ENCODE results near the gene DCDC2C.

DCDC2C gene

DNA sequence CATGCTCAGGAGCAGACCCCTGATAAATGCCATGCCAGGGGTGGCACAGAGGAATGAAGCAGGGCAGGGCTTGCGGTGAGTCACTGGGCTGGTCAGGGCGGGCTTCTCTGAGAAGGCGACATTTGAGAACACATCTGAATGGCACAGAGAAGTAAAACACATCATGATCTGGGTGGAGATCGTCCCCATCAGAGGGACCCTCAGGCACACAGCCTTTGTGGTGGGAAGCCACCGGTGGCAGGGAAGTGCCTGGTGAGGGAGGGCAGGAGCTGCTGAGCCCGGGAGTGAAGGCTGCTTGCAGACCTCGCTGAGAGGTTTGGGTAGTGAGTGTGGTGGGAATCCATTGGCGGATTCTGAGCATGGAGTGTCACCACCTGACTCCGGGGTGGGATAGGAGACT is 44.5 kb downstream of the DCDC2C start:
- DNase-seq = no peak

DNA sequence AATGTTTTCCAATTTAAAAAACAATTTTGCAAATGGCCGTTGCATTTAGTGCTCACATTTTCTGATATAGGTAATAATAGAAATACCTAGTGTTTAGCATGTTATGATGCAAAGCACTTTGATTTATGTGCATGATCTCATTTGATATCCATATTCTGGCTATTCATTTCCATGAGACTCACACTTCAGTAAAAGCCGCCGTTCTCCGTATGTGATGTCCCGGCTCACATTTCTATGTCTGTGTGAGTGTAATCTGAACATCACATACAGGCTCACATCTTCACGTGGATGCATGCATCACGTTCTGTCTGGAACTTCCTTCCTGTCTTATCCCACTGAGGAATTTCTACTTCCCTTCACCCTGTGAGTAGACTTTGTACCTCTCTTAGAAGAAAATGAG is 45.8 kb downstream of the DCDC2C start:
- DNase-seq = no peak

DNA sequence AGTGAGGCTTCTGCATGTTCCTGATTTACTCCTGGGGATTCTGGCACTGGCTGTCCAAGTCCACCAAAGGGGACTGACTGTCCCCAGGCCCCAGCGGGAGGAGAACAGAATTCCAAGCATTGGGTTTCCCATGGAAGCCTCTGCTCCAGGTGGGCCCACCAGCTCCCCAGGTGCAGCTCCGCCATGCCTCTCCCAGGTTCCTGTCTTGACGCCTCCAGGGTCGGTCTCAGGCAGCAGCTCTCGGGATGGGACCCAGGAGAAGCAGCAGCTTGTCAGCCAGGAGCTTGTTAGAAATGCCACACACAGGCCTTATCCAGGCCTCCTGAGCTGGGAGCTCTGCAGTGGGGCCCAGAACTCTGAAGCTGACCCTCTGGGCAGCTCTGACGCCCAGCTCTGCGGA is 47.9 kb downstream of the DCDC2C start:
- no peak for DNase-seq

- DNase-seq = no peak
Measured at GRCh38 chr2:3751806-3752205, 48.4 kb downstream of the DCDC2C start.

GRCh38 chr2:3752376-3752775 is 49.0 kb downstream of the DCDC2C start:
- DNase-seq = no peak

DNA sequence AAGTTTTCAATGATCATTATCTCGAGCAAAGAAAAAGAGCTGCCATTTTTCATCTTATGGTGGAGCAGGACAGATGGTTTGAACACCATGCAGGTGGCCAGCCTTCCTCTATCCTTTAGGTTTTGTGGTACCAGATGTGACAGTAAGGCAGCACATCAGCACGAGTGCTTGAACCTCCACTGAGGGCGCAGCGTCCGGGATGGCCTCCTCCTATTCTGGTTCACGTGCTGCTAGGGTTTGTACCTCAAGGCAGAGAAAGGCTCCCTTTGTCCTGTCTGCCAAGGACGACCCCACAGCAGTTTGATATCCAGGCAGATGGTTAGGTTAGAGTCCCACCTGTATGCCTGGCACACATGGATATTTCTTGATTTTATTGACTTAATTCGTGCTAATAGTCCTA is 50.2 kb downstream of the DCDC2C start:
- no peak for DNase-seq

DNA sequence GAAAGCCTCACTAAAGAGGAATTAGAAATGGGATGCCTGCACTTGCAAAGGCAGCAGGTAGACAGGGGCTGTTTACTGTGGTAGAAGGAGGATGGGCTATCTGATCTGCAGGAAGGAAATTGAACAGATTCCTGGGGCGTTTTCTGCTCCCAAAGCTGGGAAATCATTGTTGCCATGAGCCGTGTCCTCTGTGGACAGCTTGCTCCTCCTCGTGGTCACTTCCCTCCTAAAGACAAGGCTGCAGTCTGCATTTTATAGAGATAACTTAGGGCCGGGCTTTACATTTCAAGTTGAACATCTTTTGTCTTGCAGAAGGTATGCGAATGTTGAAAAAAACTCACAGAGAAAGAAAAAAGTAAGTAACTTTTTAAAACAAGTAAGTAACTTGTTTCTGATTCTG is 50.9 kb downstream of the DCDC2C start:
- DNase-seq = no peak

GRCh38 chr2:3754795-3755194 is 51.4 kb downstream of the DCDC2C start:
- DNase-seq = no peak

DNA sequence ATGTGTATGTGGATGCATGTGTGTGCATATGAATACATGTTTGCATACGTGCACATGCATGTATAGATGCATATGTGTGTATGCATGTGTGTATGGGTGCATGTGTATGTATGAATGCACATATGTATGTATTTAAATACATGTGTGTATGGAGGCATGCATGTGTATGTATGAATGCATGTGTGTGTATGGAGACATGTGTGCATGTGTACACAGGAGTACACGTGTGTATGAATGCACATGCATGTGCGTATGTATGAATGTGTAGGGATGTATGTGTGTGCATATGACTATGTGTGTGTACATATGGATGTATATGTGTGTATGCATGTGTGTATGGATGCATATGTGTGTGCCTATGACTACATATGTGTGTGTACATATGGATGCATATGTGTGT is 51.9 kb downstream of the DCDC2C start:
- DNase-seq = no peak

- peak; percentile 28 for DNase-seq
Measured at GRCh38 chr2:3756306-3756705, 52.9 kb downstream of the DCDC2C start.

DNA sequence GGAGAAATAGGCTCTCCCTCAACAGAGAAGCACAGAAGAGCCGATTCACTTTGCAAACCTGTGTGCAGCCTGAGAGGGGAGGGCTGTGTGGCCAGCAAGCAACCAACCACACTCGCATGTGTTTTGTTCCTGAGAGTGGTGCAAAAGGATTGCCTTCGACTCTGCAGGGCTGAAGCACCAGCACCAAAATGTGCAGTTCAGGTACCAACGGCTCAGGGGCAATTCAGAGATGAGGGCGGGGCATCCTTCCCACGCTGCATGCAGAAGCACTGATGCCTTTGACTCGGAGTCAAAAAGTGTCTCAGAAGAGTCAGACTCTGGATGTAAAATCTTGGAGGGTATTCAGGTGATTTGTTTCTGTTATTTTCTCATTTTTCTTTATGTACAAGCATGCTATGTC is 55.5 kb downstream of the DCDC2C start:
- no peak for DNase-seq

DNA sequence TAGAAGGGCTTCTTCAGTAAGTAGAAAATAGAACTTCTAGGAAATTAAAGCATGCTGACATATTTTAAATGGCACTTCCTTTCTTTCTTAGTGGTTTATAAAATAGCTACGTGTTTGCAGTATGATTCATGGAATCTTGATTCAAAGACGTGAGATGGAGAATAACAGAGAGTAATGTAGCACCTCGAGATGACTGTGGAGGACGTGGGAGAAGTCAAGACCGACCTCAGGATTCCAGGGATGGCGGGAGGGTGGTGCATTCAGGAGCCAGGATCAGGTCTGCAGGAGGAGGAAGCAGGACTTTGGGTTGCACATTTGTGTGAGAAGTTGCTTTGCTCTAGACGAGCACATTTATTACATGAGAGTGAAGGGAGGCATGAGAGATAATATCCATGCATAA is 56.0 kb downstream of the DCDC2C start:
- no peak for DNase-seq

DNA sequence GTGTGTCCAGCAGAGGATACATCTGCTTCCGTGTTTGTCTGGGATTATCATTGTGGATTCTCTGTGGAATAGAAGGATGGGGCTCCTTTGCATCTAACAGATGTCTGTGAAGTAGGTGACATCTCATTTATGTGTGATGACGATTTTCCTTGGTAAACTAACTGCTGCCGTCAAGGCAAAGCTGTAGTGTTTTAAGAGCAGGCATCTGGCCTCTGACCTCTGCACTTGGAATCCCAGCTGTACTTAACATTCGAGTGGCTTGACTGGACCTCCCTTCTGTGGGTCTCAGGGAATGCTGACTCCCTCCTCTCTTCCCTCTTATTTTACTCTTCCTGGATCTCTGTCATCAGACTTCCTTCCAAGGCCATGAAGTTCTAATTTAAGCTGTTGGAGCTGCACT is 56.4 kb downstream of the DCDC2C start:
- no peak for DNase-seq

DNA sequence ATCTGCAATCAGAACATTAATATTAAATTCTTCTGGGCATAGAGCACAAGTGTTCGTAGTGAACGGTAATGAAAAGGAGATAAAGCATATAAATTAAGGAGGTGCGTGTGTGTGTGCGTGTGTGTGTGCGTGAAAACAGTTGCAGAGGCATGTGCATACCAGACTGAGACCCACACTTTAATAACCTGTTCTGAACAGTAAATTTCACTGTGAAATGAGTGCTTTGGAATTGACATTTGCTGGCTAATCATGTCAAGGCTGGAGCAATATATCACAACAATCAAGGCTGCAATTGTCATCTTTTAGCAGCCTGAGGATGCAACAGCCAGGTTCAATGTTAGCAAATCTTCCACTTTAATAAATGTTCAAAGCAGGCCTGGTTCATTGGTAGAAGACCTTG is 57.9 kb downstream of the DCDC2C start:
- DNase-seq = no peak

GRCh38 chr2:3762771-3763447 is 59.5 kb downstream of the DCDC2C start:
- no peak for DNase-seq

GRCh38 chr2:3766824-3767223 is 63.4 kb downstream of the DCDC2C start:
- DNase-seq = no peak

DNA sequence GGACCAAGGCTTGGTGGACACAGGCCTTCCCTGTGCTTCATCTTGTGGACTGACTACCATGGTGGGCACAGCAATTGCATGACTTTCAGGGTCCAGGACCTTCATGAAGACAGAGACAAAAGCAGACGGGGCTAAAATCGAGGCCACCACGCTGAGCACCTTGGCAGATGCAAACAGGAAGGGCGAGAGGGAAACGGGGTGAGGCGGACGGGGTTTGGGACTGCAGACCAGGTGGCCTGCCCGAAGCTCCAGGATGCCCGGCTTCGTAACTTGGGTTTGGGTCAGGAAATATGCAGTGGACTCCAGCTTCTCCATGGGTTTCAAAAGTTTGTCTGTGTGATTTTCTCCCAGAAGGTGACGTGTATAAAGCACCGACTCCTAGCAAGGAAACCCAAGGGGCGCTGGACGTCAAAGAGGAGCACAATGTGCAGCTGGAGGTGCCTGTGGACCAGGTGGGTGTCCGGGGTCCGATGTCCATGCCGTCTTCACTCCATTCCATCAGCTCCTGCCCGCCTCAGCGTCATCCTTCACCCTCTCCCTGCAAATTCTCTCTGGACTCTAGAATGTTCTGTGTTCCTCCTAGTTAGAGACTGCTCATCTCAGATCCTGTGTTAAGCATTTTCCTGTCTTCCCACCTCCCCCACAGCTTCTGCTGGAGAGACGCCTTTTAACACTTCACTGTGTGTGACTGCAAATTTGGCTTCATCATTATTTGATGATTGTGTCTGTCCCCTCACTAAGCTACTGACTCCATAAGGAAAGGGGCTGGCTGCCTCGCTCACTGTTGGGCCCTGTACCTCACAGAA is 65.8 kb downstream of the DCDC2C start:
- no peak for DNase-seq

DNA sequence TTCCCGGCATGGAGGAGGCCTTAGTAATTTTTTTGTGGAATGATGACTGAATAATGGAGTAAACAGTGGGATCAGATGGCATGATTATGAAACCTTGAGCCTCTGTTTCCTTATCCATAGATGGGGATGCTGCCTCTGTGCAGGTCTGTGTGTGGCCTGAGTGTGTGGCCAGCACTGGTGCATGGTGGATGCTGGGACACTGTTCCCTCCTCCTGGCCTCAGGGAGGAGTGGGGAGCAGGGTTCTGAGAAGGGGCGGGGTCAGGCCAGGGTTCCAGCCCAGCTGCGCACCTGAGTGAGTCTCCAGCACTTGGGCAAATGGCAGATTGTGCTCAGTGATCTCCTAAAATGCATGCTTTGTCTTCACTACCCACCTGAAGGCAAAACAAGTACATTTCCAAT is 66.4 kb downstream of the DCDC2C start:
- DNase-seq = no peak

GRCh38 chr2:3770724-3771415 is 67.5 kb downstream of the DCDC2C start:
- DNase-seq = no peak

DNA sequence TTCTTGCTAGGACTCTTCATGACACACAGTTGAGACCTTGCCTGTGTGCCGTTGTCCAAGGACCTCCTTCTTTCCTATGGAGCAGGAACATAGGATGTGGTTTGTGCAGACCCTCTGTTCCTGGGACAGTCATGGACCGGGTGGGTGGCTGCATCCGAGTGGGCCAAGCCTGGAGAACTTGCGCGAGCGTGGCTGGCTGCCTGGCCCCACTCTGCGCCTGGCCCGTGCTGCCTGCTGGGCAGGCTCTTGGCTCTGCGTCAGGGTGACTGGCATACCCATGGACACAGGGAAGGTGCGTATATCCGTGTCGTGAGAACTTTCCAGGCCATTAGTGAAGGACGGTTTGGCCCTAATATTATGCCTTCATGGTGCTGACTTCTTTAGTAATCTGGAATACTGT is 68.2 kb downstream of the DCDC2C start:
- no peak for DNase-seq

GRCh38 chr2:3774336-3774735 is 71.0 kb downstream of the DCDC2C start:
- DNase-seq = no peak

- no peak for DNase-seq
Measured at GRCh38 chr2:3776311-3776710, 72.9 kb downstream of the DCDC2C start.

GRCh38 chr2:3777966-3778365 is 74.6 kb downstream of the DCDC2C start:
- DNase-seq = no peak

- DNase-seq = no peak
Measured at GRCh38 chr2:3778851-3779495, 75.6 kb downstream of the DCDC2C start.

Measured in NCI-H1092 treated with DMSO at 0.1 percent for 48 hours (cell line).